ENCODE measurements around the gene CCL24. TPM values are rescaled to one million over a fixed set of nuclear protein-coding genes. Genes with fewer than 3 reads are reported as not detected.
"Not testable (repeated sequence)": the region's sequence is repeated elsewhere in the genome, so short reads cannot be mapped to it uniquely, and the experiment has no call there.

The CCL24 gene, protein sequence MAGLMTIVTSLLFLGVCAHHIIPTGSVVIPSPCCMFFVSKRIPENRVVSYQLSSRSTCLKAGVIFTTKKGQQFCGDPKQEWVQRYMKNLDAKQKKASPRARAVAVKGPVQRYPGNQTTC
- polyA plus RNA-seq (2013, experiment 1 of 4): not detected
- polyA plus RNA-seq (2013, experiment 2 of 4): not detected
- not detected for polyA plus RNA-seq (2013, experiment 3 of 4)
- polyA plus RNA-seq (2013, experiment 4 of 4): not detected

DNA sequence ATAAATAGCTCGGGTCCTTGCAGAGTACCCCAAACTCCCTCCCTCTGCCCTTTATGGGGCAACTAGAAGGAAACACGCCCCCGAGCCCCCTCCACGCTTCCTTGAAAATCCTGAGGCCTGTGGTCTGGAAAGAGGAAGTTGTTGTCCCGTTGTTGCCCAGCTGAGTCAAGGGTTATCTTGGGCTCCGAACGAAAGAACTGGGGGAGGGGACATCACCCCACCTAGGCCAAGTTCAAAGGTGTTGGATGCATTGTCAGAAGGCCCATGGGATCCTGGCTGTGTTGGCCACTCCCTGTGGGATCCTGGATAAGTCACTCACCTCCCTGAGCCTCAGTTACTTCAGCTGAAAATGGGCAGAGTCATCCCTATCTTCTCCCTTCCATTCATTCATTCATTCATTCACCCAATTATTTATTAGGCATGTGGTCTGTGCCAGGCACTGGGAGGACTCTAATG lies at the start of gene CCL24:
Gene CCL24, minus strand, starts transcription at position 26 of the 456 bp plus-strand sequence. CDS start 91 bp downstream, outside the sequence.
- WGBS, 2 experiments: 91 to 92% methylated on average over 7 of the region's 7 CpGs

DNA sequence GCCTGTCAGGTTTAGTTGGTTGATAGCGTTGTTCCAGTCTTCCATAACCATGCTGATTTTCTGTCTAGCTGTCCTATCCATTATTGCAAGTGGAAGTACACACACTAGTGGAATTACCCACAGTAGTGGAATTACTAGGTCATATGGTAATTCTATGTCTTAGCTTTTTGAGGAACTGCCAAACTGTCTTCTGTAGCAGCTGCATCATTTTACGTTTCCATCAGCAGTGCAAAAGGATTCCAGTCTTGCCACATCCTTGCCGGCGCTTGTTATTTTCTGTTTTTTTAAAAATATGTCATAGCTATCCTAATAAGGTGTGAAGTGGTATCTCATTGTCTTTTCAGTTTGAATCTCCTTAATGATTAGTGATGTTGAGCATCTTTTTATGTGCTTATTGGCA lies 48.0 kb upstream of the CCL24 start:
- H3K4me3 ChIP-seq (ENCODE audit: insufficient read depth, low read depth, low read length): no peak overlapping the region
- H3K9me3 ChIP-seq (ENCODE audit: control insufficient read depth, low read length): no peaks in the 10 kb centered on the region
- no peak overlapping the region for H3K27ac ChIP-seq (ENCODE audit: insufficient read depth, low read depth, low read length, poor library complexity, severe bottlenecking)
- 89 to 97% methylated on average over 4 of the region's 4 CpGs for WGBS, 2 experiments
- H3K27me3 ChIP-seq (ENCODE audit: control insufficient read depth, insufficient read depth, low read length, poor library complexity, severe bottlenecking): no peaks in the 10 kb centered on the region
- H3K36me3 ChIP-seq (ENCODE audit: control insufficient read depth, insufficient read depth, low read length): no peaks in the 10 kb centered on the region
- H3K4me1 ChIP-seq (ENCODE audit: control insufficient read depth, insufficient read depth, low read length): peaks cover 1% of the 10 kb centered on the region

More for the DNA sequence above, at the start of gene CCL24:
- Histone ChIP-seq H3K27ac (ENCODE audit: insufficient read depth, low read depth, low read length, poor library complexity, severe bottlenecking) (no peak within 1 kb of the TSS), H3K9me3 (ENCODE audit: control insufficient read depth, low read length) (no peaks in the 10 kb centered on the region), H3K36me3 (ENCODE audit: control insufficient read depth, insufficient read depth, low read length) (no peaks in the 10 kb centered on the region), H3K4me1 (ENCODE audit: control insufficient read depth, insufficient read depth, low read length) (no peaks in the 10 kb centered on the region), H3K27me3 (ENCODE audit: control insufficient read depth, insufficient read depth, low read length, poor library complexity, severe bottlenecking) (no peaks in the 10 kb centered on the region), H3K4me3 (ENCODE audit: insufficient read depth, low read depth, low read length) (no peak within 1 kb of the TSS)

DNA sequence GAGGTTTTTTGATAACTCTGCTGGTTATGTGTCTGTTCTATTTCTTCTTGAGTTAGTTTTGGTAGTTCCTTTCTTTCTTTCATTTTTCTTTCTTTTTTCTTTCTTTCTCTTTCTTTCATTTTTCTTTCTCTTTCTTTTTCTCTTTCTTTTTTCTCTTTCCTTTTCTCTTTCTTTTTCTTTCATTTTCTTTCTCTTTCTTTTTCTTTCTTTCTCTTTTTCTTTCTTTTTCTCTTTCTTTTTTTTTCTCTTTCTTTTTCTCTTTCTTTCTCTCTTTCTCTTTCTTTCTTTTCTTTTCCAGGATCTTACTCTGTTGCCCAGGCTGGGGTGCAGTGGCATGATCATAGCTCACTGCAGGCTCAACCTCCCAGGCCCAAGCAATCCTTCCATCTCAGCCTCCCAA lies 44.8 kb upstream of the CCL24 start:
- Histone ChIP-seq H3K4me3 (ENCODE audit: insufficient read depth, low read depth, low read length) (no peak overlapping the region), H3K27ac (ENCODE audit: insufficient read depth, low read depth, low read length, poor library complexity, severe bottlenecking) (no peak overlapping the region), H3K4me1 (ENCODE audit: control insufficient read depth, insufficient read depth, low read length) (no peaks in the 10 kb centered on the region), H3K27me3 (ENCODE audit: control insufficient read depth, insufficient read depth, low read length, poor library complexity, severe bottlenecking) (no peaks in the 10 kb centered on the region), H3K36me3 (ENCODE audit: control insufficient read depth, insufficient read depth, low read length) (no peaks in the 10 kb centered on the region), H3K9me3 (ENCODE audit: control insufficient read depth, low read length) (no peaks in the 10 kb centered on the region)

DNA sequence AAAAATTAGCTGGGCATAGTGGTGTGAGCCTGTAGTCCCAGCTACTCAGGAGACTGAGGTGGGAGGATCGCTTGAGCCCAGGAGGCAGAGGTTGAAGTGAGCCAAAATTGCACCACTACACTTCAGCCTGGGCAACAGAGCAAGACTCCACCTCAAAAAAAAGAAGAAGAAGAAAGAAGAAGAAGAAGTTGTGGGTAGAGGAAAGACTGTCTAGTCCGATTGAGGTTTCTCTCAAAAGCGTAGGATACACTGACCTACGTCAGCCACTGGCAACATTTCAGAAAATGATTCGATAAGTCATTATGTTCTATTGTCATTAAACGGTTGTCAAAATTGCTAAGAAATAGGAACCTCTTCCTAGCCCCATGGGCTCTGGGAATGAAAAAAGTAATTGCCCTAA lies 42.9 kb upstream of the CCL24 start:
- Histone ChIP-seq H3K27me3 (ENCODE audit: control insufficient read depth, insufficient read depth, low read length, poor library complexity, severe bottlenecking) (no peaks in the 10 kb centered on the region), H3K27ac (ENCODE audit: insufficient read depth, low read depth, low read length, poor library complexity, severe bottlenecking) (no peak overlapping the region), H3K4me3 (ENCODE audit: insufficient read depth, low read depth, low read length) (no peak overlapping the region), H3K9me3 (ENCODE audit: control insufficient read depth, low read length) (no peaks in the 10 kb centered on the region), H3K36me3 (ENCODE audit: control insufficient read depth, insufficient read depth, low read length) (no peaks in the 10 kb centered on the region), H3K4me1 (ENCODE audit: control insufficient read depth, insufficient read depth, low read length) (no peaks in the 10 kb centered on the region)
- WGBS, 2 experiments: 92 to 96% methylated on average over 6 of the region's 6 CpGs

DNA sequence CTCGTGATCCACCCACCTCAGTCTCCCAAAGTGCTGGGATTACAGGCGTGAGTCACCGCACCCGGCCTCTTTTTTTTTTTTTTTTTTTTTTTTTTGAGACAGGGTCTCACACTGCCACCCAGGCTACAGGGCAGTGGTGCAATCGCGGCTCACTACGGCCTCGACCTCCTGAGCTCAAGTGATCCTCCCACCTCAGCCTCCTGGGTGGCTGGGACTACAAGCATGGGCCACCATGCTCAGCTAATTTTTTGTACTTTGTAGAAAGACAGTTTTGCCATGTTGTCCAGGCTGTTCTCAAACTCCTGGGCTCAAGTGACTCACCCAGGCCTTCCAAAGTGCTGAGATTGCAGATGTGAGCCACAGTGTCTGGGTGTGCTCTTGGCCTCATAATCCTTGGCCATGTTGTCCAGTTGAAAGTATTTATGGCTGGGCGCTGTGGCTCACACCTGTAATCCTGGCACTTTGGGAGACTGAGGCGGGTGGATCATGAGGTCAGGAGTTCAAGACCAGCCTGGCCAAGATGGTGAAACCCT lies 41.3 kb upstream of the CCL24 start:
- H3K27me3 ChIP-seq (ENCODE audit: control insufficient read depth, insufficient read depth, low read length, poor library complexity, severe bottlenecking); H3K36me3 ChIP-seq (ENCODE audit: control insufficient read depth, insufficient read depth, low read length); H3K9me3 ChIP-seq (ENCODE audit: control insufficient read depth, low read length); H3K4me3 ChIP-seq (ENCODE audit: insufficient read depth, low read depth, low read length); H3K27ac ChIP-seq (ENCODE audit: insufficient read depth, low read depth, low read length, poor library complexity, severe bottlenecking); H3K4me1 ChIP-seq (ENCODE audit: control insufficient read depth, insufficient read depth, low read length): not testable (repeated sequence)
- WGBS, 2 experiments: 91 to 92% methylated on average over 10 of the region's 10 CpGs

DNA sequence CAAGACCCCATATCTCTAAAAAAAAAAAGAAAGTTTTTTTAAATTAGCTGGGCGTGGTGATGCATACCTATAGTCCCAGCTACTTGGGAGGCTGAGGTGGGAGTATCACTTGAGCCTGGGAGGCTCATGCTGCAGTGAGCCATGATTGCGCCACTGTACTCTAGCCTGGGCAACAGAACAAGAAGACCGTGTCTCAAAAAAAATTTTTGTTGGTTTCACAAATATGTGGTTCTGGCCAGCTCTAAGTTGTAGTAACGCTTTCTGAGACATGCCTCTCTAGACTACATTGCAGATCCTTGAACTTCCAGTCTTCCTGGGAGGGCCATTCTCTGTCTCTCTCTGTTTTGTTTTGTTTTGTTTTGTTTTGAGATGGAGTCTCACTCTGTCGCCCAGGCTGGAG lies 40.6 kb upstream of the CCL24 start:
- Histone ChIP-seq H3K4me3 (ENCODE audit: insufficient read depth, low read depth, low read length) (no peak overlapping the region), H3K4me1 (ENCODE audit: control insufficient read depth, insufficient read depth, low read length) (no peaks in the 10 kb centered on the region)
- 93 to 94% methylated on average over 5 of the region's 5 CpGs for WGBS, 2 experiments

DNA sequence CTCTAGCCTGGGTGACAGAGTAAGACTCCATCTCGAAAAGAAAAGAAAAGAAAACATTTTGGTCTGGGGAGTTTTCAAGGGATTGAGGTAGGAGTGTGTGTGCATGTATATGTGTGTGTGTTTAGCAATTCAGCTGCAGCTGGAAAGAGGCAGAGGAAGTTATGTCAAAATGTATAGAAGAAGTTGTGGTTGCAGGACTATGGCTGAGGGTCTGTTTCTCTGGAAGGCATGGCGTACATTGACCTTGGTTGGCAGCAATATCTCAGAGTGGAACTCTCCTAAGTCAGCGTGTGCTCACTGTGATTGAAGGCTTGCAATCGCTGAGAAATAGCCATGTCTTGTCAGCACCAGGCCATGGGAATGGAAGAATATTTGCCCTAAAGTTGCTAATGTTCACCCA lies 36.6 kb upstream of the CCL24 start:
- no peaks in the 10 kb centered on the region for H3K9me3 ChIP-seq (ENCODE audit: control insufficient read depth, low read length)

More for the DNA sequence above, 40.6 kb upstream of the CCL24 start:
- Histone ChIP-seq H3K27ac (ENCODE audit: insufficient read depth, low read depth, low read length, poor library complexity, severe bottlenecking) (no peak overlapping the region), H3K9me3 (ENCODE audit: control insufficient read depth, low read length) (no peaks in the 10 kb centered on the region), H3K36me3 (ENCODE audit: control insufficient read depth, insufficient read depth, low read length) (no peaks in the 10 kb centered on the region), H3K27me3 (ENCODE audit: control insufficient read depth, insufficient read depth, low read length, poor library complexity, severe bottlenecking) (no peaks in the 10 kb centered on the region)

DNA sequence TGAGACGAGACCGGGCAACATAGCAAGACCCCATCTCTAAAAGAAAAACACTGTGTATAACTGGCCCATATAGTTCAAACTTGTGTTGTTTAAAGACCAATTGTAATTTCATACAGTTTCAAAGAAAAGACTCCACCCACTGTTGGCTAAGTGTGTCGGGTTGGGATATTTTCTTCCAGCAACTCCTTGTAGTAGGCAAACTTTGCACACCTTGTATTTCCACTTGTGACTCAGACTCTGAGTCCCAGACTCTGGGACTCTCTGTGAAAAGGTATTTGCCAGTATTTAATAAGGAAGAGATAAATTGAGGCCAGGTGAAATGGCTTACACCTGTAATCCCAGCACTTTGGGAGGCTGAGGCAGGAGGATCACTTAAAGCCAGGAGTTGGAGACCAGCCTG lies 36.0 kb upstream of the CCL24 start:
- Histone ChIP-seq H3K27me3 (ENCODE audit: control insufficient read depth, insufficient read depth, low read length, poor library complexity, severe bottlenecking) (no peaks in the 10 kb centered on the region), H3K4me1 (ENCODE audit: control insufficient read depth, insufficient read depth, low read length) (no peaks in the 10 kb centered on the region), H3K4me3 (ENCODE audit: insufficient read depth, low read depth, low read length) (no peak overlapping the region), H3K36me3 (ENCODE audit: control insufficient read depth, insufficient read depth, low read length) (no peaks in the 10 kb centered on the region), H3K27ac (ENCODE audit: insufficient read depth, low read depth, low read length, poor library complexity, severe bottlenecking) (no peak overlapping the region), H3K9me3 (ENCODE audit: control insufficient read depth, low read length) (no peaks in the 10 kb centered on the region)
- 88 to 93% methylated on average over 3 of the region's 3 CpGs for WGBS, 2 experiments

More for the DNA sequence above, 36.6 kb upstream of the CCL24 start:
- Histone ChIP-seq H3K27ac (ENCODE audit: insufficient read depth, low read depth, low read length, poor library complexity, severe bottlenecking) (no peak overlapping the region), H3K4me1 (ENCODE audit: control insufficient read depth, insufficient read depth, low read length) (no peaks in the 10 kb centered on the region), H3K36me3 (ENCODE audit: control insufficient read depth, insufficient read depth, low read length) (no peaks in the 10 kb centered on the region), H3K4me3 (ENCODE audit: insufficient read depth, low read depth, low read length) (no peak overlapping the region), H3K27me3 (ENCODE audit: control insufficient read depth, insufficient read depth, low read length, poor library complexity, severe bottlenecking) (no peaks in the 10 kb centered on the region)
- WGBS, 2 experiments: 88 to 90% methylated on average over 4 of the region's 4 CpGs

DNA sequence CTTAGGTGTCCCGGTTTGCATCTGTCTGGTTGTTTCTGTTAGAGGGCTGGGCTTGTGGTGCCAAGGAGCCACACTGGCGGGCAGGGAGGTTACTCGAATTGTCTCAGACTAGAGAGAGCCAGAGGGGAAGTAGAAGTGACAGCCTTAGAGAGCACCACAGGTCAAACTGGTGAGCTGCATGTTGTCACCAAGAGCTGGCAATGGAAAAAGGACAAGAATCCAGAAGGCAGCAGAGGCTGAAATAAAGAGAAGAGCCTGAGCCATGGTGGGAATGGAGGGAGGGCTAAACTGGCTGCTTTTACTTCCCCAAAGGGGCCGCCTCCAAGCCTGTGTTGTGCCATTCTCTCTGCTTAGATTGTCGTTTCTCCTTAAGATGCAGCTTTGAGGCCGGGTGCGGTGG lies 34.1 kb upstream of the CCL24 start:
- Histone ChIP-seq H3K27me3 (ENCODE audit: control insufficient read depth, insufficient read depth, low read length, poor library complexity, severe bottlenecking) (no peaks in the 10 kb centered on the region), H3K9me3 (ENCODE audit: control insufficient read depth, low read length) (no peaks in the 10 kb centered on the region), H3K4me1 (ENCODE audit: control insufficient read depth, insufficient read depth, low read length) (no peaks in the 10 kb centered on the region), H3K27ac (ENCODE audit: insufficient read depth, low read depth, low read length, poor library complexity, severe bottlenecking) (no peak overlapping the region), H3K36me3 (ENCODE audit: control insufficient read depth, insufficient read depth, low read length) (no peaks in the 10 kb centered on the region), H3K4me3 (ENCODE audit: insufficient read depth, low read depth, low read length) (no peak overlapping the region)
- WGBS, 2 experiments: 86 to 88% methylated on average over 7 of the region's 7 CpGs

DNA sequence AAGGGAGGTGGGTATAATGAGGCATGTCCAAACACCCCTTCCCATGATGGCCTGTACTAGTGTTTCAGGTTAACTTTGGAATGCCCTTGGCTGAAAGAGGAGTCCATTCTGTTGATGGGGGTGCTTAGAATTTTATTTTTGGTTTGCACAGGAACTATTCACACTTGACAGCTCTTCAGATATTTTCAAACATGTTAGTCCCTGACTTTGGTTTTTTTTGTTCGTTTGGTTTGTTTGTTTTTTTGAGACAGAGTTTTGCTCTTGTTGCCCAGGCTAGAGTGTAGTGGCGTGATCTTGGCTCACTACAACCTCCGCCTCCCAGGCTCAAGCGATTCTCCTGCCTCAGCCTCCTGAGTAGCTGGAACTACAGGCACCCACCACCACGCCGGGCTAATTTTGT lies 31.5 kb upstream of the CCL24 start:
- WGBS, 2 experiments: 91 to 94% methylated on average over 6 of the region's 6 CpGs
- H3K27me3 ChIP-seq (ENCODE audit: control insufficient read depth, insufficient read depth, low read length, poor library complexity, severe bottlenecking); H3K4me3 ChIP-seq (ENCODE audit: insufficient read depth, low read depth, low read length); H3K36me3 ChIP-seq (ENCODE audit: control insufficient read depth, insufficient read depth, low read length); H3K9me3 ChIP-seq (ENCODE audit: control insufficient read depth, low read length); H3K27ac ChIP-seq (ENCODE audit: insufficient read depth, low read depth, low read length, poor library complexity, severe bottlenecking); H3K4me1 ChIP-seq (ENCODE audit: control insufficient read depth, insufficient read depth, low read length): not testable (repeated sequence)

Data from ectodermal cell (in vitro differentiated cells).